ENCODE measurements around the gene ODC1.

ODC1 gene

GRCh38 chr2:10475811-10476660 lies 27.9 kb upstream of the ODC1 start:
- no peak overlapping the region for H3K4me2 ChIP-seq (ENCODE audit: low read length)
- TF ChIP-seq, protein P1, sequence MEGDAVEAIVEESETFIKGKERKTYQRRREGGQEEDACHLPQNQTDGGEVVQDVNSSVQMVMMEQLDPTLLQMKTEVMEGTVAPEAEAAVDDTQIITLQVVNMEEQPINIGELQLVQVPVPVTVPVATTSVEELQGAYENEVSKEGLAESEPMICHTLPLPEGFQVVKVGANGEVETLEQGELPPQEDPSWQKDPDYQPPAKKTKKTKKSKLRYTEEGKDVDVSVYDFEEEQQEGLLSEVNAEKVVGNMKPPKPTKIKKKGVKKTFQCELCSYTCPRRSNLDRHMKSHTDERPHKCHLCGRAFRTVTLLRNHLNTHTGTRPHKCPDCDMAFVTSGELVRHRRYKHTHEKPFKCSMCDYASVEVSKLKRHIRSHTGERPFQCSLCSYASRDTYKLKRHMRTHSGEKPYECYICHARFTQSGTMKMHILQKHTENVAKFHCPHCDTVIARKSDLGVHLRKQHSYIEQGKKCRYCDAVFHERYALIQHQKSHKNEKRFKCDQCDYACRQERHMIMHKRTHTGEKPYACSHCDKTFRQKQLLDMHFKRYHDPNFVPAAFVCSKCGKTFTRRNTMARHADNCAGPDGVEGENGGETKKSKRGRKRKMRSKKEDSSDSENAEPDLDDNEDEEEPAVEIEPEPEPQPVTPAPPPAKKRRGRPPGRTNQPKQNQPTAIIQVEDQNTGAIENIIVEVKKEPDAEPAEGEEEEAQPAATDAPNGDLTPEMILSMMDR (IDR thresholded peaks at IDR 0.05; ENCODE audit: low read length), result no peak
- no peak for TF ChIP-seq EZH2 (IDR thresholded peaks at IDR 0.05; ENCODE audit: borderline replicate concordance, low read length)
- no peak overlapping the region for H3K27ac ChIP-seq (ENCODE audit: low read depth, low read length, poor library complexity, severe bottlenecking)

GRCh38 chr2:10475221-10475722 lies 27.1 kb upstream of the ODC1 start:
- H3K27ac ChIP-seq (ENCODE audit: low read depth, low read length, poor library complexity, severe bottlenecking), result no peak overlapping the region
- H3K4me2 ChIP-seq (ENCODE audit: low read length), result no peak overlapping the region
- H3K4me3 ChIP-seq (ENCODE audit: low read depth, low read length, poor library complexity, severe bottlenecking), result no peak overlapping the region
- H3K27me3 ChIP-seq (ENCODE audit: insufficient read depth, low read length), result no peaks in the 10 kb centered on the region
- no peaks in the 10 kb centered on the region for H3K36me3 ChIP-seq (ENCODE audit: insufficient read depth, low read length)
- TF ChIP-seq, protein P1 (IDR thresholded peaks at IDR 0.05; ENCODE audit: low read length), result no peak
- TF ChIP-seq EZH2 (IDR thresholded peaks at IDR 0.05; ENCODE audit: borderline replicate concordance, low read length), result no peak
- no peaks in the 10 kb centered on the region for H3K79me2 ChIP-seq (ENCODE audit: insufficient read depth, low read length)
- H3K9me2 ChIP-seq (ENCODE audit: low read depth, low read length), result no peaks in the 10 kb centered on the region
- no peaks in the 10 kb centered on the region for H4K20me1 ChIP-seq (ENCODE audit: insufficient read depth, low read length)
- H3K9ac ChIP-seq (ENCODE audit: low read length), result no peak overlapping the region
- H3K9me3 ChIP-seq (ENCODE audit: low read length), result no peaks in the 10 kb centered on the region
- no peaks in the 10 kb centered on the region for H3F3A ChIP-seq (ENCODE audit: insufficient read depth, low read length)
- H2AFZ ChIP-seq (ENCODE audit: low read length), result no peak overlapping the region
- peaks cover 4% of the 10 kb centered on the region for H3K4me1 ChIP-seq (ENCODE audit: insufficient read depth, low read length, severe bottlenecking)

More at GRCh38 chr2:10475811-10476660, 27.9 kb upstream of the ODC1 start:
- Histone ChIP-seq H2AFZ (ENCODE audit: low read length) (no peak overlapping the region), H3F3A (ENCODE audit: insufficient read depth, low read length) (no peaks in the 10 kb centered on the region), H3K79me2 (ENCODE audit: insufficient read depth, low read length) (no peaks in the 10 kb centered on the region), H3K4me3 (ENCODE audit: low read depth, low read length, poor library complexity, severe bottlenecking) (no peak overlapping the region), H3K9ac (ENCODE audit: low read length) (no peak overlapping the region), H3K27me3 (ENCODE audit: insufficient read depth, low read length) (no peaks in the 10 kb centered on the region), H4K20me1 (ENCODE audit: insufficient read depth, low read length) (no peaks in the 10 kb centered on the region), H3K9me2 (ENCODE audit: low read depth, low read length) (no peaks in the 10 kb centered on the region), H3K9me3 (ENCODE audit: low read length) (no peaks in the 10 kb centered on the region), H3K4me1 (ENCODE audit: insufficient read depth, low read length, severe bottlenecking) (peaks cover 4% of the 10 kb centered on the region), H3K36me3 (ENCODE audit: insufficient read depth, low read length) (no peaks in the 10 kb centered on the region)

DNA sequence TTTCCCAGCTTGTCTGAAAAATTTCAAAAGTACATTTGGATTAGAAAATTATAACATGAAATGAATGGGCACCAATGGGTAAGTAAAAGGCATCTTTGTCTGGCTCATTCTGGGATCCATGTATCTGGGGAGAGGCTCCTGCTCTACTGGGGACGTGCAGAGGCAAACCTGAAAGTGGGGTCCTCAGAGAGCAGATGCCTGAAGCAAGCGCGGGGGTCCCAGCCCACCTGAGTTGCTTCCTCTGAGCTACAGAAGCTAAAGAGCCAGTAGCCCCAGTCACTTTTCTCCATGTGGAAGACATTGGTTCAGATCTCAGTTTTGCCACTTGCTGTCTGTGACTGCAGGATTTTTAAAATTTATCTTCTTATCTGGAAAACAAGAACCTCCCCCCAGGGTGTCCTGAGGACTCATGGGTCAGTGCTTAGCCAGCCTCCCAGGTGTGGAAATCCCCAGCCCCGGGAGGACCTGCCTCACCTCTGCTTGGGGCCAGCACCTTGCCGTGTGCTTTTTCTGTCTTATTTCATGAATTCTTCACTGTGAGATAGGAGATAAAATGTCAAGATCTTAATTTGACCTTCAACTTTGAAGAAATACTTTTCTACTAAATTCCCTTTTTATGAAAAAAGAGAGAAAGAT lies 25.1 kb upstream of the ODC1 start:
- TF ChIP-seq, protein P1 (IDR thresholded peaks at IDR 0.05; ENCODE audit: low read length), result no peak
- TF ChIP-seq EZH2 (IDR thresholded peaks at IDR 0.05; ENCODE audit: borderline replicate concordance, low read length), result no peak
- no peak overlapping the region for H3K4me3 ChIP-seq (ENCODE audit: low read depth, low read length, poor library complexity, severe bottlenecking)
- H4K20me1 ChIP-seq (ENCODE audit: insufficient read depth, low read length), result no peaks in the 10 kb centered on the region
- H3K4me1 ChIP-seq (ENCODE audit: insufficient read depth, low read length, severe bottlenecking), result peaks cover 4% of the 10 kb centered on the region
- no peak overlapping the region for H3K27ac ChIP-seq (ENCODE audit: low read depth, low read length, poor library complexity, severe bottlenecking)
- no peaks in the 10 kb centered on the region for H3K79me2 ChIP-seq (ENCODE audit: insufficient read depth, low read length)
- no peaks in the 10 kb centered on the region for H3K27me3 ChIP-seq (ENCODE audit: insufficient read depth, low read length)
- H3K36me3 ChIP-seq (ENCODE audit: insufficient read depth, low read length), result no peaks in the 10 kb centered on the region
- H3F3A ChIP-seq (ENCODE audit: insufficient read depth, low read length), result no peaks in the 10 kb centered on the region
- no peak overlapping the region for H2AFZ ChIP-seq (ENCODE audit: low read length)
- H3K9ac ChIP-seq (ENCODE audit: low read length), result no peak overlapping the region
- no peaks in the 10 kb centered on the region for H3K9me2 ChIP-seq (ENCODE audit: low read depth, low read length)
- H3K4me2 ChIP-seq (ENCODE audit: low read length), result no peak overlapping the region
- no peaks in the 10 kb centered on the region for H3K9me3 ChIP-seq (ENCODE audit: low read length)
